PFSK-1 (cell line): Measurements from ENCODE around the gene FAM53B.

Source experiments
- POLR2AphosphoS5 ChIP-seq: IDR thresholded peaks from 2 replicates; pipeline ENCODE4 v1.6.1; 2012; ENCODE audit warnings: low read depth, mild to moderate bottlenecking, control low read depth, low read length, moderate library complexity
- SIN3A ChIP-seq: IDR thresholded peaks from 2 replicates; pipeline ENCODE4 v1.6.1; 2012; ENCODE audit warnings: mild to moderate bottlenecking, low read length, moderate library complexity, borderline replicate concordance; ENCODE audit not compliant: insufficient read depth
- TAF1 ChIP-seq: IDR thresholded peaks from 2 replicates; pipeline ENCODE4 v1.6.1; 2012; ENCODE audit warnings: low read length, control low read depth, borderline replicate concordance; ENCODE audit not compliant: insufficient read depth
- TF ChIP-seq, protein P1 (sequence below), 2 experiments: IDR thresholded peaks; 2 replicates each; pipeline versions ENCODE4 v1.6.1 to v1.8.0; 2011 to 2012; ENCODE audit warnings: low read depth in 2 of 2, low read length in 2 of 2, control low read depth in 1 of 2, inconsistent platforms in 1 of 2, mild to moderate bottlenecking in 1 of 2, moderate library complexity in 1 of 2; ENCODE audit not compliant: insufficient read depth in 1 of 2

DNA sequence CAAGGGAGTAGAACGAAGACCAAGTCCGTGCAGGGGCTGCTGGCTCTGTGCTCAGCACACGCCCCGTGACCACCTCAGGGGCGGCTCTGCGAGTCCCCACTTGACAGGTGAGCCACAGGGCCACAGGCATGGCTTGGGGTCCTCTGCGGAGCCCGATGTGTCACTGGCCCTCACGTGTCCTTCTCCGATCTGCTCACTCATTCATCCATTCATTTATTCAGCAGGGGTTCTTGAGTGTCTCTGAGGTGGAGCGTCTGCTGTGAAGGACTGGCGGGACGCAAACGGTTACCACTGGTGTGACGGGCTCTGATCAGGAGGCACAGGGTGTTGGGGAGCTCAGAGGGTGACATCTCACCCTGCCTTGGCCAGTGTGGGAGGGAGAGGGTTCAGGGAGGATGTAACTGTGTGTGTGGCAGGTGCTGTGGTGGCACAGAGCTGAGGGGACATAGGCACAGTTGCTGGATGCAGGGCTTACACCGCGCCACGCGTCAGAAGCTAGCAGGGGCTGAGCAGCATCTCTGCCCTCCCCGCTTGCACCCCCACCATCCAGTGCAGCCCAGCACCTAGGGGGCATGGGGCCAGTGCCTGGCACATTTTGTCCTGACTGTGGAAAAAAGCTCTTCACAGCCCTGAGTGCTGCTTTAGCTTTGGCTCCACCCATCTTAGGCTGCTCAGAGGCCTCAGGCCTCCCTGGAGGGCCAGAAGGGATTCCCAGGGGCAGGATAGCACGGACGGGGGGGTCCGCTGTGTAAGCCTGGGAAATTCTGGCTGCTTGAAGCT, 165.8 kb downstream of the FAM53B start:
- TF ChIP-seq, protein P1, sequence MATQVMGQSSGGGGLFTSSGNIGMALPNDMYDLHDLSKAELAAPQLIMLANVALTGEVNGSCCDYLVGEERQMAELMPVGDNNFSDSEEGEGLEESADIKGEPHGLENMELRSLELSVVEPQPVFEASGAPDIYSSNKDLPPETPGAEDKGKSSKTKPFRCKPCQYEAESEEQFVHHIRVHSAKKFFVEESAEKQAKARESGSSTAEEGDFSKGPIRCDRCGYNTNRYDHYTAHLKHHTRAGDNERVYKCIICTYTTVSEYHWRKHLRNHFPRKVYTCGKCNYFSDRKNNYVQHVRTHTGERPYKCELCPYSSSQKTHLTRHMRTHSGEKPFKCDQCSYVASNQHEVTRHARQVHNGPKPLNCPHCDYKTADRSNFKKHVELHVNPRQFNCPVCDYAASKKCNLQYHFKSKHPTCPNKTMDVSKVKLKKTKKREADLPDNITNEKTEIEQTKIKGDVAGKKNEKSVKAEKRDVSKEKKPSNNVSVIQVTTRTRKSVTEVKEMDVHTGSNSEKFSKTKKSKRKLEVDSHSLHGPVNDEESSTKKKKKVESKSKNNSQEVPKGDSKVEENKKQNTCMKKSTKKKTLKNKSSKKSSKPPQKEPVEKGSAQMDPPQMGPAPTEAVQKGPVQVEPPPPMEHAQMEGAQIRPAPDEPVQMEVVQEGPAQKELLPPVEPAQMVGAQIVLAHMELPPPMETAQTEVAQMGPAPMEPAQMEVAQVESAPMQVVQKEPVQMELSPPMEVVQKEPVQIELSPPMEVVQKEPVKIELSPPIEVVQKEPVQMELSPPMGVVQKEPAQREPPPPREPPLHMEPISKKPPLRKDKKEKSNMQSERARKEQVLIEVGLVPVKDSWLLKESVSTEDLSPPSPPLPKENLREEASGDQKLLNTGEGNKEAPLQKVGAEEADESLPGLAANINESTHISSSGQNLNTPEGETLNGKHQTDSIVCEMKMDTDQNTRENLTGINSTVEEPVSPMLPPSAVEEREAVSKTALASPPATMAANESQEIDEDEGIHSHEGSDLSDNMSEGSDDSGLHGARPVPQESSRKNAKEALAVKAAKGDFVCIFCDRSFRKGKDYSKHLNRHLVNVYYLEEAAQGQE (IDR thresholded peaks at IDR 0.05; ENCODE audit: insufficient read depth in 1 of 2, low read depth in 2 of 2, low read length in 2 of 2), result no peak
- TF ChIP-seq POLR2AphosphoS5, result no peak
- no peak for TF ChIP-seq SIN3A
- no peak for TF ChIP-seq TAF1
